Stimulated activated naive CD8-positive, alpha-beta T cell treated with anti-CD3 and anti-CD28 coated beads, Interleukin-15, Interleukin-2, amounts not matched to agents 100 U/mL and 50 U/mL, for 24 hours (primary cell): ENCODE measurements around the gene TNFSF9.
A peak's percentile ranks its signal among the peaks of the same experiment; 100 is the strongest.
"Not testable (repeated sequence)": the region's sequence is repeated elsewhere in the genome, so short reads cannot be mapped to it uniquely, and the experiment has no call there.

Source experiments
- ATAC-seq: fragments of 150-1000 bp; cut with Tn5 transposase; one replicate; pipeline ENCODE4 v1.10.0; 2021
- DNase-seq: peaks from one replicate; pipeline ENCODE4 v3.0.0; 2021

The TNFSF9 gene

GRCh38 chr19:6572217-6572616, 41.4 kb downstream of the TNFSF9 start:
- DNase-seq, result no peak
- no peak for ATAC-seq

GRCh38 chr19:6573350-6573749, 42.5 kb downstream of the TNFSF9 start:
- DNase-seq, result no peak
- no peak for ATAC-seq

- no peak for DNase-seq
- ATAC-seq, result no peak
Observed at GRCh38 chr19:6576869-6577475, 46.1 kb downstream of the TNFSF9 start.

GRCh38 chr19:6577476-6578125, 46.8 kb downstream of the TNFSF9 start:
- DNase-seq, result no peak

GRCh38 chr19:6579450-6580178, 48.8 kb downstream of the TNFSF9 start:
- DNase-seq (no peak), ATAC-seq (no peak)

More at GRCh38 chr19:6577476-6578125, 46.8 kb downstream of the TNFSF9 start:
- peak; percentile 43 for ATAC-seq

GRCh38 chr19:6580313-6580712, 49.5 kb downstream of the TNFSF9 start:
- no peak for DNase-seq
- no peak for ATAC-seq

GRCh38 chr19:6582515-6583484, 52.0 kb downstream of the TNFSF9 start:
- ATAC-seq, result not testable (repeated sequence)

More at GRCh38 chr19:6582515-6583484, 52.0 kb downstream of the TNFSF9 start:
- not testable (repeated sequence) for DNase-seq
